Prostate gland (tissue), 2 donors: Measurements from ENCODE around the gene NT5M. TPM values are rescaled to one million over a fixed set of nuclear protein-coding genes. Genes with fewer than 3 reads are reported as not detected.

Experiments used
- DNase-seq: peaks from one replicate; pipeline ENCODE4 v3.0.0-alpha.2; 2019; ENCODE audit warnings: low spot score
- H3K27ac ChIP-seq, 2 donors: fragments of 200-600 bp; sonication (generic); 2 replicates each; pipeline ENCODE4 v1.5.1; 2017 to 2019
- H3K27me3 ChIP-seq: fragments of 200-600 bp; sonication (generic); replicated peaks from 2 replicates; pipeline ENCODE4 v1.5.1; 2019; ENCODE audit not compliant: insufficient read depth
- H3K36me3 ChIP-seq, 2 donors: fragments of 200-600 bp; sonication (generic); 1 replicate in 1 of 2; 2 replicates in 1 of 2; pipeline versions ENCODE4 v1.5.1 to v1.8.1; 2017 to 2019
- H3K4me1 ChIP-seq: fragments of 200-600 bp; sonication (generic); replicated peaks from 2 replicates; pipeline ENCODE4 v1.5.1; 2019
- H3K4me3 ChIP-seq, 2 donors: fragments of 200-600 bp; sonication (generic); 2 replicates each; pipeline ENCODE4 v1.5.1; 2017 to 2019
- H3K9me3 ChIP-seq: fragments of 200-600 bp; sonication (generic); 2 replicates; pipeline ENCODE4 v1.5.1; 2017
- CTCF ChIP-seq, 4 experiments: fragments of 200-600 bp in 2 of 4; fragments of 450-650 bp in 2 of 4; sonication (generic) in 2 of 4; IDR thresholded peaks; 1 replicate in 3 of 4; 2 replicates in 1 of 4; pipeline ENCODE4 v1.5.1; 2016 to 2019; ENCODE audit warnings: antibody characterized with exemption in 4 of 4, mild to moderate bottlenecking in 2 of 4, moderate library complexity in 2 of 4
- POLR2A ChIP-seq: fragments of 450-650 bp; IDR thresholded peaks from one replicate; pipeline ENCODE4 v1.6.1; 2016; ENCODE audit warnings: antibody characterized with exemption, mild to moderate bottlenecking
- POLR2AphosphoS5 ChIP-seq: sonication (generic); formaldehyde crosslinking; IDR thresholded peaks from one replicate; pipeline ENCODE4 v1.6.1; 2017; ENCODE audit warnings: antibody characterized with exemption
- WGBS: methylation state at CpG from one replicate; pipeline ENCODE4 v1.1.5; 2018; 5-methylcytosine and 5-hydroxymethylcytosine counted together
- intact Hi-C: fragments of 100-400 bp; cut with DNase I; formaldehyde crosslinking; loops from one replicate; pipeline ENCODE4 v1.14.2; 2022
- total RNA-seq, 2 donors: library from RNA; depleted of rRNA; stranded (reverse); fragments of >200 nt; gene quantifications; one replicate each; pipeline ENCODE4 v1.1.0, GENCODE V29; 2016

Gene NT5M
- total RNA-seq, 2 donors from 2014 or later = 7.6 to 35.2 TPM

- WGBS = 87% methylated on average over 9 of the region's 9 CpGs
- no peaks in the 10 kb centered on the region for H3K4me1 ChIP-seq
These were observed 91.3 kb downstream of the NT5M start for GRCh38 chr17:17394494-17394893.

GRCh38 chr17:17395246-17395802, 92.2 kb downstream of the NT5M start:
- no peaks in the 10 kb centered on the region for H3K4me1 ChIP-seq
- DNase-seq = no peak
- H3K4me3 ChIP-seq = no peak overlapping the region
- no peak overlapping the region for H3K27ac ChIP-seq
- intact Hi-C loops = no loop called here
- WGBS = 87% methylated on average over 6 of the region's 6 CpGs
- H3K27me3 ChIP-seq = no peaks in the 10 kb centered on the region
- no peaks in the 10 kb centered on the region for H3K36me3 ChIP-seq
- TF ChIP-seq CTCF (IDR thresholded peaks at IDR 0.05) (no peak), POLR2A (no peak), POLR2AphosphoS5 (no peak)
- H3K9me3 ChIP-seq = no peaks in the 10 kb centered on the region

More at GRCh38 chr17:17394494-17394893, 91.3 kb downstream of the NT5M start:
- TF ChIP-seq POLR2A = no peak
- no peak for TF ChIP-seq CTCF (IDR thresholded peaks at IDR 0.05)
- TF ChIP-seq POLR2AphosphoS5 = no peak
- H3K27me3 ChIP-seq = no peaks in the 10 kb centered on the region
- DNase-seq = no peak
- H3K36me3 ChIP-seq = no peaks in the 10 kb centered on the region
- no peak overlapping the region for H3K27ac ChIP-seq
- H3K9me3 ChIP-seq = no peaks in the 10 kb centered on the region
- intact Hi-C loops = no loop called here
- H3K4me3 ChIP-seq = no peak overlapping the region

- Histone ChIP-seq H3K4me1 (no peaks in the 10 kb centered on the region), H3K9me3 (no peaks in the 10 kb centered on the region), H3K4me3 (no peak overlapping the region), H3K27ac (no peak overlapping the region), H3K36me3 (no peaks in the 10 kb centered on the region), H3K27me3 (no peaks in the 10 kb centered on the region)
- TF ChIP-seq POLR2A (no peak), POLR2AphosphoS5 (no peak), CTCF (IDR thresholded peaks at IDR 0.05) (no peak)
- intact Hi-C loops = no loop called here
- DNase-seq = no peak
- WGBS = 92% methylated on average over 6 of the region's 6 CpGs
These were observed 92.7 kb downstream of the NT5M start for GRCh38 chr17:17395885-17396284.

Other genes starting within 250 kb of the NT5M start
- gene PLD6, start 97.0 kb upstream of the NT5M start, total RNA-seq = 10 to 100 TPM in 1 of 2 donors, 1 to 10 TPM in 1; 9.5 to 26.4 TPM
- 100 to 1,000 TPM in 1 of 2 donors, 10 to 100 TPM in 1; 43.8 to 125 TPM for gene FLCN, start 66.2 kb upstream of the NT5M start, total RNA-seq
- gene COPS3, start 22.1 kb upstream of the NT5M start, total RNA-seq = 10 to 100 TPM; 52.6 to 79.6 TPM
- 10 to 100 TPM; 27.8 to 31.7 TPM for gene MED9, start 173.6 kb downstream of the NT5M start, total RNA-seq
- gene RASD1, start 193.0 kb downstream of the NT5M start, total RNA-seq = 100 to 1,000 TPM; 124 to 175 TPM